Omental fat pad (tissue), 4 donors: Measurements from ENCODE around the gene UBTD1. TPM values are rescaled to one million over a fixed set of nuclear protein-coding genes. Genes with fewer than 3 reads are reported as not detected.
A peak's percentile ranks its signal among the peaks of the same experiment; 100 is the strongest.

Experiments
- ATAC-seq: fragments of 150-250 bp; one replicate; pipeline ENCODE4 v1.9.1; 2016; ENCODE audit warnings: mild to moderate bottlenecking, moderate library complexity; ENCODE audit not compliant: low FRiP score
- DNase-seq: peaks from one replicate; pipeline ENCODE4 v3.0.0-alpha.2; 2019; ENCODE audit warnings: low spot score
- CTCF ChIP-seq, 3 donors: fragments of 450-650 bp; IDR thresholded peaks; one replicate each; pipeline ENCODE4 v1.5.1; 2016 to 2017; ENCODE audit warnings: antibody characterized with exemption in 3 of 3, mild to moderate bottlenecking in 3 of 3, moderate library complexity in 2 of 3
- total RNA-seq, 4 donors: library from RNA; depleted of rRNA; stranded (reverse); fragments of >200 nt; gene quantifications; one replicate each; pipeline ENCODE4 v1.1.0, GENCODE V29; 2016

UBTD1 gene
- 10 to 100 TPM; 15.6 to 22.8 (median 19.2) TPM for total RNA-seq

GRCh38 chr10:97498841-97499560 lies at the start of gene UBTD1:
UBTD1 (plus strand) TSS chr10:97498924; CDS start chr10:97499204, 280 bp downstream.
- no peak for TF ChIP-seq CTCF (IDR thresholded peaks at IDR 0.05)
- DNase-seq (no peak), ATAC-seq (peak; percentile 9)

- ATAC-seq = no peak
- no peak for DNase-seq
- no peak for TF ChIP-seq CTCF (IDR thresholded peaks at IDR 0.05)
Measured at GRCh38 chr10:97450828-97451227, 47.9 kb upstream of the UBTD1 start.

- ATAC-seq (no peak), DNase-seq (no peak)
- no peak for TF ChIP-seq CTCF (IDR thresholded peaks at IDR 0.05)
Measured at GRCh38 chr10:97451605-97452004, 47.1 kb upstream of the UBTD1 start.

- no peak for TF ChIP-seq CTCF (IDR thresholded peaks at IDR 0.05)
- ATAC-seq (no peak), DNase-seq (no peak)
Measured at GRCh38 chr10:97452352-97452751, 46.4 kb upstream of the UBTD1 start.

GRCh38 chr10:97454330-97455036 lies 44.2 kb upstream of the UBTD1 start:
- DNase-seq = no peak
- no peak for TF ChIP-seq CTCF (IDR thresholded peaks at IDR 0.05)
- ATAC-seq = peak; percentile 31

GRCh38 chr10:97456034-97456685 lies 42.6 kb upstream of the UBTD1 start:
- TF ChIP-seq CTCF (IDR thresholded peaks at IDR 0.05) = no peak
- ATAC-seq (no peak), DNase-seq (no peak)
